ENCODE results near the gene VANGL1. TPM values are rescaled to one million over a fixed set of nuclear protein-coding genes. Genes with fewer than 3 reads are reported as not detected.

VANGL1 gene
- total and polyA plus RNA-seq, 2 of the 13 experiments (the other 11 are each of a cell fraction or from before 2014, with no cell fraction given), result 5.3 to 9.4 TPM

- BruUV-seq (replicated peaks), result TSS peak; percentile 51
- no peak for ATAC-seq
- peak overlapping the region; percentile 75 to 92 (median 84) for H3K4me3 ChIP-seq (replicated peaks in 1 of 3; ENCODE audit: insufficient read depth in 1 of 3, low read depth in 2 of 3, low read length in 3 of 3)
- POLR2A ChIA-PET, result no interaction called here
- H3K36me3 ChIP-seq (replicated peaks in 1 of 2; ENCODE audit: control insufficient read depth in 1 of 2, insufficient read depth in 2 of 2, low read length in 2 of 2), result no peaks in the 10 kb centered on the region; a peak in 1 of 5 replicates
- H4K20me1 ChIP-seq (ENCODE audit: insufficient read depth, low read length), result no peaks in the 10 kb centered on the region
- peaks cover 0 to 2% of the 10 kb centered on the region in 2 experiments; a peak in 1 of 5 replicates for H3K27me3 ChIP-seq (ENCODE audit: control insufficient read depth in 1 of 2, insufficient read depth in 2 of 2, low read length in 2 of 2)
- H2AFZ ChIP-seq (ENCODE audit: low read length), result no peak overlapping the region
- CTCF ChIA-PET (ENCODE audit: low intra/inter-chr PET ratio, low total read pairs), result no interaction called here
- 24% methylated on average over 4 of the region's 4 CpGs for WGBS (ENCODE audit: low lambda C conversion rate)
- no peak for DNase-seq (ENCODE audit: low spot score)
- peak overlapping the region; percentile 77 for H3K9ac ChIP-seq (ENCODE audit: insufficient read depth, low read depth, low read length)
- H3K4me2 ChIP-seq (ENCODE audit: low read depth, low read length), result peak overlapping the region; percentile 74
- peaks cover 50% of the 10 kb centered on the region for H3K79me2 ChIP-seq (ENCODE audit: insufficient read depth, low read length)
- H3K9me3 ChIP-seq (ENCODE audit: low read length), result no peaks in the 10 kb centered on the region
- peaks cover 38% of the 10 kb centered on the region for H3K4me1 ChIP-seq (ENCODE audit: insufficient read depth, low read length)
- FAIRE-seq, result no peak
- intact Hi-C loops (cut with micrococcal nuclease; ENCODE audit: unreplicated experiment), result no loop called here
- TF ChIP-seq STAT5B (CRISPR knock-in tag; IDR thresholded peaks at IDR 0.05), result no peak
- TF ChIP-seq ZNF766 (CRISPR knock-in tag; IDR thresholded peaks at IDR 0.05; ENCODE audit: borderline replicate concordance), result no peak
- no peak for TF ChIP-seq IRX3 (CRISPR knock-in tag; IDR thresholded peaks at IDR 0.05; ENCODE audit: borderline replicate concordance, low read depth)
- TF ChIP-seq ETS1 (CRISPR knock-in tag; IDR thresholded peaks at IDR 0.05), result no peak
- TF ChIP-seq AHDC1 (CRISPR knock-in tag; IDR thresholded peaks at IDR 0.05; ENCODE audit: borderline replicate concordance), result no peak
- TF ChIP-seq IKZF1 (IDR thresholded peaks at IDR 0.05), result no peak
- no peak for TF ChIP-seq TP53 (CRISPR knock-in tag; conservative IDR thresholded peaks at IDR 0.05)
- no peak for TF ChIP-seq STAG1 (CRISPR knock-in tag; IDR thresholded peaks at IDR 0.05)
- no peak for TF ChIP-seq KMT2B (CRISPR knock-in tag; IDR thresholded peaks at IDR 0.05)
- no peak for TF ChIP-seq HNRNPUL1 (IDR thresholded peaks at IDR 0.05; ENCODE audit: low read depth, low read length)
- no peak for TF ChIP-seq DBP (CRISPR knock-in tag; IDR thresholded peaks at IDR 0.05; ENCODE audit: not compliant biosample characterization)
- TF ChIP-seq ZNF687 (CRISPR knock-in tag; IDR thresholded peaks at IDR 0.05), result no peak
- no peak for TF ChIP-seq ZNF850 (CRISPR knock-in tag; conservative IDR thresholded peaks at IDR 0.05)
- in situ Hi-C loops (cut with HindIII; ENCODE audit: extremely low pct_ligation_motif_present, low pct_unique_long_range_greater_than_20kb), result no loop called here
- peak overlapping the region; percentile 89 for H3K27ac ChIP-seq (ENCODE audit: extremely low read length, insufficient read depth, low read length)
These were observed 1.5 kb downstream of the VANGL1 start for GRCh38 chr1:115643225-115643624.
